Measurements from ENCODE around the gene KDM2B. TPM values are rescaled to one million over a fixed set of nuclear protein-coding genes. Genes with fewer than 3 reads are reported as not detected.
A peak's percentile ranks its signal among the peaks of the same experiment; 100 is the strongest.

The KDM2B gene
- polyA plus RNA-seq: 10.0 to 13.9 TPM (median 10.3 TPM) in 3 replicates
- 9.4 TPM for polyA plus RNA-seq (2011; ENCODE audit: low read depth)
- polyA plus RNA-seq (2011; cell fraction: cytosol; rRNA removed): 7.9 and 9.5 TPM in 2 replicates
- polyA plus RNA-seq (2011; cell fraction: nucleus; rRNA removed): 21.3 and 27.0 TPM in 2 replicates
- 14.1 and 15.5 TPM in 2 replicates for polyA plus RNA-seq (2012; ENCODE audit: low replicate concordance)
- 26.6 to 81.5 TPM (median 27.8 TPM) in 3 replicates for polyA minus RNA-seq
- 13.4 TPM for polyA minus RNA-seq (2011; cell fraction: cytosol; rRNA and poly(A)+ RNA removed)
- 10.6 and 24.5 TPM in 2 replicates for polyA minus RNA-seq (2011; cell fraction: nucleus; rRNA and poly(A)+ RNA removed)

DNA sequence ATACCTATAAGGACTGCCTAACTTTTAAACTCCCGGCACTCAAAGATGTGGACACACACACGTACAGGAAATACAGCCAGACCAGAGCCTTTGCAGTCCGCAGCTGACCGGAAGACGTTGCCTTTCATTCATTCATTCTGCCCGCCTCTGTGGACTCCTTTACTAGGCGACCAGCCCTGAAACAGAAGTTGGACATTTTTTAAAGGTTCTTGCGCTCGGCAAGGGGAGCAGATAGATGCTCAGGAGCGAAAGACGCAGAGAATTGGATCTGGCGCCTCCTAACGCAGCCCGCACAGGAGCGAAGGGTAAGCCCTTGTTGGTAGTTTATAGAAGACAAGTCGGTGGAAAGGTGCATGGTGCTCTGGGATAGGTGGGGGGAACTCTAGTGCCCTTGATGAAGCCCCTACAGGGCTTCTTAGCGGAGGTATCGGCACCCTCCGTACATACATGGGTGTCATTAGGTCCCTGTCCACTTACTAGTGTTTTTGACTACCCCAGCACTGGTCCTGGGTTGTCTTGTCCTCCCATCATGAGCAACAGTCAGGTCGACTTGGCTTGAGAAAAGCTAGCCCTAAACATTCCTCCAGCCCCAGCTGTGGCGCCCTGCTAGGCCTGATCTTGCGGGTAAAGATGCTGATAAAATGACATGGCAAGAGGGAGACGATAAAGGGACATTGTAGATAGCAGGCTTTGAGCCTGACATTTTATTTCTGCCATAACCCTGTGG is at the start of gene KDM2B:
Gene KDM2B (minus strand): TSS at position 65 of the 727 bp plus-strand sequence. CDS start 112 bp downstream, outside the sequence.
- no peaks in the 10 kb centered on the region for H3K9me3 ChIP-seq (ENCODE audit: control insufficient read depth, low read depth, low read length)
- H3K27ac ChIP-seq (ENCODE audit: control insufficient read depth, insufficient read depth, low read length): peak within 1 kb of the TSS; percentile 65
- no peaks in the 10 kb centered on the region for H4K20me1 ChIP-seq (ENCODE audit: control insufficient read depth, extremely low read depth, insufficient read depth, low read length)
- H3K9me1 ChIP-seq (ENCODE audit: control insufficient read depth, extremely low read depth, insufficient read depth, low read length): peaks cover 3% of the 10 kb centered on the region
- peak within 1 kb of the TSS; percentile 83 for H3K9ac ChIP-seq (ENCODE audit: control insufficient read depth, extremely low read depth, insufficient read depth, low read length)
- dilution Hi-C loops (cut with MboI; ENCODE audit: extremely low pct_ligation_motif_present, low sequenced_read_pairs): no loop called here
- TF ChIP-seq, protein P1, sequence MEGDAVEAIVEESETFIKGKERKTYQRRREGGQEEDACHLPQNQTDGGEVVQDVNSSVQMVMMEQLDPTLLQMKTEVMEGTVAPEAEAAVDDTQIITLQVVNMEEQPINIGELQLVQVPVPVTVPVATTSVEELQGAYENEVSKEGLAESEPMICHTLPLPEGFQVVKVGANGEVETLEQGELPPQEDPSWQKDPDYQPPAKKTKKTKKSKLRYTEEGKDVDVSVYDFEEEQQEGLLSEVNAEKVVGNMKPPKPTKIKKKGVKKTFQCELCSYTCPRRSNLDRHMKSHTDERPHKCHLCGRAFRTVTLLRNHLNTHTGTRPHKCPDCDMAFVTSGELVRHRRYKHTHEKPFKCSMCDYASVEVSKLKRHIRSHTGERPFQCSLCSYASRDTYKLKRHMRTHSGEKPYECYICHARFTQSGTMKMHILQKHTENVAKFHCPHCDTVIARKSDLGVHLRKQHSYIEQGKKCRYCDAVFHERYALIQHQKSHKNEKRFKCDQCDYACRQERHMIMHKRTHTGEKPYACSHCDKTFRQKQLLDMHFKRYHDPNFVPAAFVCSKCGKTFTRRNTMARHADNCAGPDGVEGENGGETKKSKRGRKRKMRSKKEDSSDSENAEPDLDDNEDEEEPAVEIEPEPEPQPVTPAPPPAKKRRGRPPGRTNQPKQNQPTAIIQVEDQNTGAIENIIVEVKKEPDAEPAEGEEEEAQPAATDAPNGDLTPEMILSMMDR (optimal IDR thresholded peaks at IDR 0.05 in 1 of 3, IDR thresholded peaks at IDR 0.05 in 1 of 3, conservative IDR thresholded peaks at IDR 0.05 in 1 of 3; ENCODE audit: extremely low read depth in 1 of 3, insufficient read depth in 2 of 3, low read length in 3 of 3): peak in 1 of 3 experiments; percentile 8
- TF ChIP-seq EZH2 (IDR thresholded peaks at IDR 0.05; ENCODE audit: low read length): no peak
- H3K4me1 ChIP-seq (ENCODE audit: control insufficient read depth, extremely low read depth, insufficient read depth, low read length): peaks cover 37% of the 10 kb centered on the region
- H3K4me3 ChIP-seq (ENCODE audit: control insufficient read depth in 2 of 3, extremely low read depth in 1 of 3, insufficient read depth in 2 of 3, low read depth in 1 of 3, low read length in 3 of 3): peak within 1 kb of the TSS; percentile 48 to 72 (median 70)
- H3K27me3 ChIP-seq (ENCODE audit: control insufficient read depth, extremely low read depth, insufficient read depth, low read length): no peaks in the 10 kb centered on the region
- FAIRE-seq (no peak), DNase-seq (ENCODE audit: low read depth, low spot score) (no peak)
- H2AFZ ChIP-seq (ENCODE audit: control insufficient read depth, low read length): peak within 1 kb of the TSS; percentile 90
- H3K4me2 ChIP-seq (ENCODE audit: control insufficient read depth, extremely low read depth, insufficient read depth, low read depth, low read length): peak within 1 kb of the TSS; percentile 92
- no peaks in the 10 kb centered on the region for H3K79me2 ChIP-seq (ENCODE audit: control insufficient read depth, insufficient read depth, low read length)
- H3K36me3 ChIP-seq (ENCODE audit: control insufficient read depth in 2 of 2, extremely low read depth in 1 of 2, insufficient read depth in 2 of 2, low read length in 2 of 2): no peaks in the 10 kb centered on the region

DNA sequence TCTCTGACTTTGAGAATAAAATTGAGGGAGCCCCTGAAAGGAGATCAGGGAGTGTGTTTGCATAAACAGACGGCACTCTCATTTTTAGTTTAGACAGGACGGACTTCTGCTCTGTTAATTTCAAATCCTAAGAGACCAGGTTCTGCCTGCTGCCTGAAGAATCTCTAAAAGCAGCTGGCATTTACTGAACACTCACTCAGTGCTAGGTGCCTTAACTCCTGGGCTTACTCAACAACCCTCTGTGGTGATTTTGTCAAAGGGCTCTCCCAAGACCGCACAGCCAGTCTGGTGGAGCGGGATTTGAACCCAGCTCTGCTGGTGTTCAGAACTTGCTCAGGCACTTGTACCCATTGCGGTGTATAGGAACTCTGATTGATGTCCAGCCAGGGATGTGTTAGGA is 47.7 kb upstream of the KDM2B start:
- H3K9me1 ChIP-seq (ENCODE audit: control insufficient read depth, extremely low read depth, insufficient read depth, low read length): no peaks in the 10 kb centered on the region

More for the DNA sequence above, 47.7 kb upstream of the KDM2B start:
- FAIRE-seq: no peak
- no peak for DNase-seq (ENCODE audit: low read depth, low spot score)
- dilution Hi-C loops (cut with MboI; ENCODE audit: extremely low pct_ligation_motif_present, low sequenced_read_pairs): no loop called here
- Histone ChIP-seq H3K79me2 (ENCODE audit: control insufficient read depth, insufficient read depth, low read length) (peaks cover 45% of the 10 kb centered on the region), H3K27ac (ENCODE audit: control insufficient read depth, insufficient read depth, low read length) (peak overlapping the region; percentile 85), H3K36me3 (ENCODE audit: control insufficient read depth in 2 of 2, extremely low read depth in 1 of 2, insufficient read depth in 2 of 2, low read length in 2 of 2) (peaks cover 1 to 5% of the 10 kb centered on the region in 2 experiments), H3K4me1 (ENCODE audit: control insufficient read depth, extremely low read depth, insufficient read depth, low read length) (peaks cover 46% of the 10 kb centered on the region), H2AFZ (ENCODE audit: control insufficient read depth, low read length) (no peak overlapping the region), H4K20me1 (ENCODE audit: control insufficient read depth, extremely low read depth, insufficient read depth, low read length) (no peaks in the 10 kb centered on the region), H3K9ac (ENCODE audit: control insufficient read depth, extremely low read depth, insufficient read depth, low read length) (peak overlapping the region; percentile 86), H3K9me3 (ENCODE audit: control insufficient read depth, low read depth, low read length) (no peaks in the 10 kb centered on the region), H3K4me3 (ENCODE audit: control insufficient read depth in 2 of 3, extremely low read depth in 1 of 3, insufficient read depth in 2 of 3, low read depth in 1 of 3, low read length in 3 of 3) (peak overlapping the region in 2 of 3 experiments; percentile 74 to 84), H3K27me3 (ENCODE audit: control insufficient read depth, extremely low read depth, insufficient read depth, low read length) (no peaks in the 10 kb centered on the region), H3K4me2 (ENCODE audit: control insufficient read depth, extremely low read depth, insufficient read depth, low read depth, low read length) (peak overlapping the region; percentile 74)
- TF ChIP-seq EZH2 (IDR thresholded peaks at IDR 0.05; ENCODE audit: low read length): no peak
- TF ChIP-seq, protein P1 (optimal IDR thresholded peaks at IDR 0.05 in 1 of 3, IDR thresholded peaks at IDR 0.05 in 1 of 3, conservative IDR thresholded peaks at IDR 0.05 in 1 of 3; ENCODE audit: extremely low read depth in 1 of 3, insufficient read depth in 2 of 3, low read length in 3 of 3): no peak

Data from keratinocyte (primary cell).